ENCODE results near the gene CIPC.

The CIPC gene

DNA sequence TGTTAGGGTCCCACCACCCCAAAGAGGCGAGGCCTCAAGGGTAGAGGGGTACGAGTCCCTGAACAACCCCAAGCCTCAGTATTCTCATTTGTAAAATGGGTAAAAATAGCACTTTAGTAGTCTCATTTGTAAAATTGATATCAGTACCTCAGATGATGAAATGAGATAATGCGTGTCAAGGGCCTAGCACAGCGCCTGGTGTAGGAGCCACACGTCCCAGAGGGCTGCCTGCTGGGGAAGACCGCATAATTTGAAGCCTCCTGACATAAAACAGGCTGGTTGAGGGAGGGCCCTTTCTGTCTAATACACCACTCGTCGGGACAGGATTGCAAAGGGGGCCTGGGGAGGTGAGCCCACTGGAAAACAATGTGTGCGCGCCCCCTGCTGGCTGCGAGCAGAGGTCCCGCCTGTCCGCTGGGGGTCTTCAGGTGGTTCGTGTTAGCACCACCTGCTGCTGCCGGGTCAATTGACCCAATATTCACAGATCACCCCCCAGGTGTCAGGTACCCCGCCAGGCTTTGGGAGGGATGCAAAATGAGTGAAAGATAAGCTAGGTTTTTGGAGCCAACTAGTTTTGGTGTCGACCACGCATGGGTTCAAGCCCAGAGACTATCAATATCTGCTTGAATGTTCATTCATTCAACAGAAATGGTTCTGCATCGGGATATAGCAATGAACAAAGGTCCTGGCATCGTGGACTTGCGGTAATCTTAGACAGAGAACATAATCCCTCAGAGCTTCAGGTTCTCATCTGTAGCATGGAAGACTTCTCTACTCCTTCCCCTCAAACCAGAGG lies 44.8 kb upstream of the CIPC start:
- H3K27ac ChIP-seq (ENCODE audit: low read length) = peak overlapping the region; percentile 56
- ATAC-seq (ENCODE audit: insufficient read depth, low read depth) = peak; percentile 99
- TF ChIP-seq EZH2 (IDR thresholded peaks at IDR 0.05; ENCODE audit: borderline replicate concordance, low read depth, low read length, severe bottlenecking) = no peak
- TF ChIP-seq, protein P1, sequence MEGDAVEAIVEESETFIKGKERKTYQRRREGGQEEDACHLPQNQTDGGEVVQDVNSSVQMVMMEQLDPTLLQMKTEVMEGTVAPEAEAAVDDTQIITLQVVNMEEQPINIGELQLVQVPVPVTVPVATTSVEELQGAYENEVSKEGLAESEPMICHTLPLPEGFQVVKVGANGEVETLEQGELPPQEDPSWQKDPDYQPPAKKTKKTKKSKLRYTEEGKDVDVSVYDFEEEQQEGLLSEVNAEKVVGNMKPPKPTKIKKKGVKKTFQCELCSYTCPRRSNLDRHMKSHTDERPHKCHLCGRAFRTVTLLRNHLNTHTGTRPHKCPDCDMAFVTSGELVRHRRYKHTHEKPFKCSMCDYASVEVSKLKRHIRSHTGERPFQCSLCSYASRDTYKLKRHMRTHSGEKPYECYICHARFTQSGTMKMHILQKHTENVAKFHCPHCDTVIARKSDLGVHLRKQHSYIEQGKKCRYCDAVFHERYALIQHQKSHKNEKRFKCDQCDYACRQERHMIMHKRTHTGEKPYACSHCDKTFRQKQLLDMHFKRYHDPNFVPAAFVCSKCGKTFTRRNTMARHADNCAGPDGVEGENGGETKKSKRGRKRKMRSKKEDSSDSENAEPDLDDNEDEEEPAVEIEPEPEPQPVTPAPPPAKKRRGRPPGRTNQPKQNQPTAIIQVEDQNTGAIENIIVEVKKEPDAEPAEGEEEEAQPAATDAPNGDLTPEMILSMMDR (IDR thresholded peaks at IDR 0.05; ENCODE audit: borderline replicate concordance, extremely low read depth, low read length, poor library complexity, severe bottlenecking) = peak; percentile 99

DNA sequence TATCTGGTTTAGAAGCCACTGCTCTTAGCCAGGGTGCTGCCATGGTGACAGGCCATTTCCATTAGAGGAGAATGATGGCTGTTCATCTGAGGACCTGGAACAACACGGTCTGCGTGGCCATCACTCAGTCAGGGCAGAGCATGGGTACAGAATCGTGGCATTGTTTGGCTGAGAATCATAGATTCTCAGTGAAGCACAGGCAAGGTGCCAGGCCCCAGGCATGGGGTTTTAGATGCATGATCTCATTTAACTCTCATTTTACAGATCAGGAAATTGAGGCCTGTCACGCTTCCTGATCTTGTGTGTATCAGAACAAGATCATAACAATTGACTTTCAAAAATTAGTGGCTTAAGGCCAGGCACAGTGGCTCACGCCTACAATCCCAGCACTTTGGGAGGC lies 42.8 kb upstream of the CIPC start:
- Histone ChIP-seq H3K4me2 (ENCODE audit: insufficient read depth, low read length) (no peak overlapping the region), H3K9me3 (ENCODE audit: insufficient read depth, low read length, severe bottlenecking) (no peaks in the 10 kb centered on the region), H3K9ac (ENCODE audit: low read depth, low read length) (no peak overlapping the region), H3K27ac (ENCODE audit: low read length) (no peak overlapping the region), H3K4me3 (ENCODE audit: low read depth in 1 of 2, low read length in 2 of 2) (no peak overlapping the region), H3K4me1 (ENCODE audit: insufficient read depth, low read length) (peaks cover 4% of the 10 kb centered on the region; the same call in 1 of the 2 replicates), H2AFZ (ENCODE audit: low read depth, low read length) (no peak overlapping the region), H3K79me2 (ENCODE audit: insufficient read depth, low read length) (no peaks in the 10 kb centered on the region), H3K36me3 (ENCODE audit: insufficient read depth, low read length) (no peaks in the 10 kb centered on the region), H4K20me1 (ENCODE audit: insufficient read depth, low read length) (no peaks in the 10 kb centered on the region), H3K27me3 (ENCODE audit: insufficient read depth, low read length, poor library complexity) (no peaks in the 10 kb centered on the region)
- no peak for TF ChIP-seq EZH2 (IDR thresholded peaks at IDR 0.05; ENCODE audit: borderline replicate concordance, low read depth, low read length, severe bottlenecking)
- TF ChIP-seq, protein P1 (IDR thresholded peaks at IDR 0.05; ENCODE audit: borderline replicate concordance, extremely low read depth, low read length, poor library complexity, severe bottlenecking) = no peak
- ATAC-seq (ENCODE audit: insufficient read depth, low read depth) (no peak), DNase-seq (no peak)

More for the DNA sequence above, 44.8 kb upstream of the CIPC start:
- Histone ChIP-seq H4K20me1 (ENCODE audit: insufficient read depth, low read length) (no peaks in the 10 kb centered on the region), H3K36me3 (ENCODE audit: insufficient read depth, low read length) (no peaks in the 10 kb centered on the region), H3K27me3 (ENCODE audit: insufficient read depth, low read length, poor library complexity) (no peaks in the 10 kb centered on the region), H3K9me3 (ENCODE audit: insufficient read depth, low read length, severe bottlenecking) (no peaks in the 10 kb centered on the region), H3K4me1 (ENCODE audit: insufficient read depth, low read length) (peaks cover 4% of the 10 kb centered on the region; the same call in 1 of the 2 replicates), H3K79me2 (ENCODE audit: insufficient read depth, low read length) (no peaks in the 10 kb centered on the region), H3K9ac (ENCODE audit: low read depth, low read length) (0 out of 2 replicates have a peak overlapping the region, but pooled peaks have one; percentile 13), H3K4me3 (ENCODE audit: low read depth in 1 of 2, low read length in 2 of 2) (no peak overlapping the region), H3K4me2 (ENCODE audit: insufficient read depth, low read length) (no peak overlapping the region), H2AFZ (ENCODE audit: low read depth, low read length) (no peak overlapping the region)
- DNase-seq = peak; percentile 86

DNA sequence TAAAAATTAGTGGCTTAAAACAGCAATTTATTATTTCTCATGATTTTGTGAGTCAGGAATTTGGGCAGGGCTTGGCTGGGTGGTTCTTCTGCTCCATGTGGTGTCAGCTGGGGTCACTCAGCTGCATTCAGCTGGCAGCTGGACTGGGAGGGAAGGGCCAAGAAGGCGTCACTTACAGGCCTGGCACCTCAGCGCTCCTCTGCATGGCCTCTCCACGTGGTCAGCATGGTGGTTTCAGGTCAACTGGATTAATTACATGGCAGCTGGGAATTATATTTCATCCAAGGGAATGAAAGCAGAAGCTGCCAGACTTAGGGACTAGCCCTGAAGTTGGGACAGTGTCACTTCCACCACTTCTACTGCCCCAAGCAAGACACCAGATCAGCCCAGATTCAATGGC lies 42.1 kb upstream of the CIPC start:
- H2AFZ ChIP-seq (ENCODE audit: low read depth, low read length) = no peak overlapping the region
- H4K20me1 ChIP-seq (ENCODE audit: insufficient read depth, low read length) = no peaks in the 10 kb centered on the region
- ATAC-seq (ENCODE audit: insufficient read depth, low read depth) = no peak
- H3K27me3 ChIP-seq (ENCODE audit: insufficient read depth, low read length, poor library complexity) = no peaks in the 10 kb centered on the region
- H3K79me2 ChIP-seq (ENCODE audit: insufficient read depth, low read length) = no peaks in the 10 kb centered on the region
- H3K4me3 ChIP-seq (ENCODE audit: low read depth in 1 of 2, low read length in 2 of 2) = no peak overlapping the region
- H3K9ac ChIP-seq (ENCODE audit: low read depth, low read length) = no peak overlapping the region
- no peak overlapping the region for H3K27ac ChIP-seq (ENCODE audit: low read length)
- no peaks in the 10 kb centered on the region for H3K36me3 ChIP-seq (ENCODE audit: insufficient read depth, low read length)
- H3K4me2 ChIP-seq (ENCODE audit: insufficient read depth, low read length) = no peak overlapping the region
- no peaks in the 10 kb centered on the region for H3K9me3 ChIP-seq (ENCODE audit: insufficient read depth, low read length, severe bottlenecking)
- no peak for DNase-seq
- no peak for TF ChIP-seq EZH2 (IDR thresholded peaks at IDR 0.05; ENCODE audit: borderline replicate concordance, low read depth, low read length, severe bottlenecking)
- TF ChIP-seq, protein P1 (IDR thresholded peaks at IDR 0.05; ENCODE audit: borderline replicate concordance, extremely low read depth, low read length, poor library complexity, severe bottlenecking) = no peak
- peaks cover 4% of the 10 kb centered on the region; the same call in 1 of the 2 replicates for H3K4me1 ChIP-seq (ENCODE audit: insufficient read depth, low read length)
